Measurements from ENCODE around the gene ITGB1BP1. TPM values are rescaled to one million over a fixed set of nuclear protein-coding genes. Genes with fewer than 3 reads are reported as not detected.

Gene ITGB1BP1
- total and polyA plus RNA-seq, 2 of the 13 experiments (the other 11 are each of a cell fraction or from before 2014, with no cell fraction given), result 106 to 108 TPM

- Histone ChIP-seq H3K9ac (ENCODE audit: insufficient read depth, low read depth, low read length) (no peak overlapping the region), H3K27ac (ENCODE audit: extremely low read length, insufficient read depth, low read length) (peak overlapping the region; percentile 58), H2AFZ (ENCODE audit: low read length) (no peak overlapping the region), H3K4me3 (replicated peaks in 1 of 3; ENCODE audit: insufficient read depth in 1 of 3, low read depth in 2 of 3, low read length in 3 of 3) (no peak overlapping the region), H3K36me3 (replicated peaks in 1 of 2; ENCODE audit: control insufficient read depth in 1 of 2, insufficient read depth in 2 of 2, low read length in 2 of 2) (peaks cover 0 to 14% of the 10 kb centered on the region in 2 experiments; a peak in 3 of 5 replicates), H3K79me2 (ENCODE audit: insufficient read depth, low read length) (peaks cover 50% of the 10 kb centered on the region), H3K9me3 (ENCODE audit: low read length) (no peaks in the 10 kb centered on the region), H3K4me2 (ENCODE audit: low read depth, low read length) (0 out of 2 replicates have a peak overlapping the region, but pooled peaks have one; percentile 83), H3K4me1 (ENCODE audit: insufficient read depth, low read length) (peaks cover 45% of the 10 kb centered on the region), H3K27me3 (ENCODE audit: control insufficient read depth in 1 of 2, insufficient read depth in 2 of 2, low read length in 2 of 2) (no peaks in the 10 kb centered on the region; a peak in 1 of 5 replicates), H4K20me1 (ENCODE audit: insufficient read depth, low read length) (no peaks in the 10 kb centered on the region)
- no TSS peak for BruUV-seq (replicated peaks)
- POLR2A ChIA-PET, result interaction anchor here (1.0 to 1.2 kb wide), 2 partner anchors 32 to 55 kb away, joined by 3 read pairs; no protein-coding TSS in a partner anchor
- DNase-seq (ENCODE audit: low spot score) (no peak), ATAC-seq (no peak), FAIRE-seq (no peak)
- TF ChIP-seq TCF7 (IDR thresholded peaks at IDR 0.05; ENCODE audit: low read depth) (no peak), SAP130 (CRISPR knock-in tag; IDR thresholded peaks at IDR 0.05; ENCODE audit: low read depth) (0 out of 2 replicates have a peak, but pooled peaks have one; percentile 2)
- in situ Hi-C loops (cut with HindIII; ENCODE audit: extremely low pct_ligation_motif_present, low pct_unique_long_range_greater_than_20kb), result no loop called here
- CTCF ChIA-PET (ENCODE audit: low intra/inter-chr PET ratio, low total read pairs), result no interaction called here
- intact Hi-C loops (cut with micrococcal nuclease; ENCODE audit: unreplicated experiment), result no loop called here
- 92% methylated on average over 3 of the region's 3 CpGs for WGBS (ENCODE audit: low lambda C conversion rate)
Measured at GRCh38 chr2:9419541-9419940, 3.8 kb downstream of the ITGB1BP1 start.

- intact Hi-C loops (cut with micrococcal nuclease; ENCODE audit: unreplicated experiment) (no loop called here), in situ Hi-C loops (cut with HindIII; ENCODE audit: extremely low pct_ligation_motif_present, low pct_unique_long_range_greater_than_20kb) (no loop called here)
- POLR2A ChIA-PET, result no interaction called here
- H3K27me3 ChIP-seq (ENCODE audit: control insufficient read depth in 1 of 2, insufficient read depth in 2 of 2, low read length in 2 of 2), result no peaks in the 10 kb centered on the region; a peak in 1 of 5 replicates
- no peak overlapping the region for H3K9ac ChIP-seq (ENCODE audit: insufficient read depth, low read depth, low read length)
- CTCF ChIA-PET (ENCODE audit: low intra/inter-chr PET ratio, low total read pairs), result no interaction called here
- FAIRE-seq (no peak), DNase-seq (ENCODE audit: low spot score) (no peak), ATAC-seq (no peak)
- H4K20me1 ChIP-seq (ENCODE audit: insufficient read depth, low read length), result no peaks in the 10 kb centered on the region
- H3K36me3 ChIP-seq (replicated peaks in 1 of 2; ENCODE audit: control insufficient read depth in 1 of 2, insufficient read depth in 2 of 2, low read length in 2 of 2), result peaks cover 0 to 14% of the 10 kb centered on the region in 2 experiments; a peak in 3 of 5 replicates
- TF ChIP-seq RFX1 (IDR thresholded peaks at IDR 0.05), result no peak
- TF ChIP-seq HNF4A (CRISPR knock-in tag; IDR thresholded peaks at IDR 0.05), result no peak
- TF ChIP-seq CBFB (CRISPR knock-in tag; IDR thresholded peaks at IDR 0.05), result no peak
- no peak for TF ChIP-seq FOXK1 (CRISPR knock-in tag; IDR thresholded peaks at IDR 0.05; ENCODE audit: borderline replicate concordance, low read depth)
- no peak for TF ChIP-seq ZNF513 (CRISPR knock-in tag; conservative IDR thresholded peaks at IDR 0.05)
- TF ChIP-seq ZNF121 (CRISPR knock-in tag; IDR thresholded peaks at IDR 0.05), result peak; percentile 56
- 80% methylated on average over 4 of the region's 4 CpGs for WGBS (ENCODE audit: low lambda C conversion rate)
- H3K79me2 ChIP-seq (ENCODE audit: insufficient read depth, low read length), result peaks cover 47% of the 10 kb centered on the region
- no peaks in the 10 kb centered on the region for H3K9me3 ChIP-seq (ENCODE audit: low read length)
- H3K4me3 ChIP-seq (replicated peaks in 1 of 3; ENCODE audit: insufficient read depth in 1 of 3, low read depth in 2 of 3, low read length in 3 of 3), result no peak overlapping the region
- peaks cover 41% of the 10 kb centered on the region for H3K4me1 ChIP-seq (ENCODE audit: insufficient read depth, low read length)
- BruUV-seq (replicated peaks), result no TSS peak
- no peak overlapping the region for H3K27ac ChIP-seq (ENCODE audit: extremely low read length, insufficient read depth, low read length)
- no peak overlapping the region for H3K4me2 ChIP-seq (ENCODE audit: low read depth, low read length)
- H2AFZ ChIP-seq (ENCODE audit: low read length), result no peak overlapping the region
Measured at GRCh38 chr2:9418746-9419145, 4.6 kb downstream of the ITGB1BP1 start.

Measured in HepG2 (cell line).